Measurements from ENCODE around the gene BRAT1. TPM values are rescaled to one million over a fixed set of nuclear protein-coding genes. Genes with fewer than 3 reads are reported as not detected.

BRAT1 gene
- total RNA-seq, 2 experiments from 2014 or later: 24.1 to 24.5 TPM

GRCh38 chr7:2500701-2501100 lies 54.6 kb downstream of the BRAT1 start:
- ATAC-seq (ENCODE audit: poor library complexity) (no peak), DNase-seq (no peak)
- Mint-ChIP-seq H3K4me3 (no peak overlapping the region), H3K36me3 (ENCODE audit: low read depth) (no peaks in the 10 kb centered on the region), H3K27me3 (peaks cover 5% of the 10 kb centered on the region), H3K4me1 (ENCODE audit: low read depth) (no peaks in the 10 kb centered on the region), H3K27ac (no peak overlapping the region), H3K9me3 (no peaks in the 10 kb centered on the region)
- no peaks in the 10 kb centered on the region for H3K36me3 ChIP-seq (ENCODE audit: insufficient read depth, low read length)
- TF ChIP-seq, protein P1, sequence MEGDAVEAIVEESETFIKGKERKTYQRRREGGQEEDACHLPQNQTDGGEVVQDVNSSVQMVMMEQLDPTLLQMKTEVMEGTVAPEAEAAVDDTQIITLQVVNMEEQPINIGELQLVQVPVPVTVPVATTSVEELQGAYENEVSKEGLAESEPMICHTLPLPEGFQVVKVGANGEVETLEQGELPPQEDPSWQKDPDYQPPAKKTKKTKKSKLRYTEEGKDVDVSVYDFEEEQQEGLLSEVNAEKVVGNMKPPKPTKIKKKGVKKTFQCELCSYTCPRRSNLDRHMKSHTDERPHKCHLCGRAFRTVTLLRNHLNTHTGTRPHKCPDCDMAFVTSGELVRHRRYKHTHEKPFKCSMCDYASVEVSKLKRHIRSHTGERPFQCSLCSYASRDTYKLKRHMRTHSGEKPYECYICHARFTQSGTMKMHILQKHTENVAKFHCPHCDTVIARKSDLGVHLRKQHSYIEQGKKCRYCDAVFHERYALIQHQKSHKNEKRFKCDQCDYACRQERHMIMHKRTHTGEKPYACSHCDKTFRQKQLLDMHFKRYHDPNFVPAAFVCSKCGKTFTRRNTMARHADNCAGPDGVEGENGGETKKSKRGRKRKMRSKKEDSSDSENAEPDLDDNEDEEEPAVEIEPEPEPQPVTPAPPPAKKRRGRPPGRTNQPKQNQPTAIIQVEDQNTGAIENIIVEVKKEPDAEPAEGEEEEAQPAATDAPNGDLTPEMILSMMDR (IDR thresholded peaks at IDR 0.05): no peak
- H3K4me1 ChIP-seq (ENCODE audit: insufficient read depth, low read length): peaks cover 20% of the 10 kb centered on the region
- ChIA-PET POLR2A (no interaction called here), CTCF (no interaction called here)
- H3K27ac ChIP-seq (ENCODE audit: low read depth in 1 of 2, low read length in 2 of 2): no peak overlapping the region
- intact Hi-C loops (cut with DNase I, micrococcal nuclease): no loop called here
- no peak overlapping the region for H3K4me3 ChIP-seq (ENCODE audit: low read length)
- peaks cover 0 to 16% of the 10 kb centered on the region in 2 experiments for H3K9me3 ChIP-seq (ENCODE audit: control insufficient read depth in 1 of 2, insufficient read depth in 1 of 2, low read length in 2 of 2)
- peaks cover 5 to 14% of the 10 kb centered on the region in 2 experiments for H3K27me3 ChIP-seq (ENCODE audit: control insufficient read depth in 1 of 2, insufficient read depth in 2 of 2, low read length in 2 of 2)

- no peaks in the 10 kb centered on the region for H3K4me1 Mint-ChIP-seq (ENCODE audit: low read depth)
- no peaks in the 10 kb centered on the region for H3K9me3 Mint-ChIP-seq
- Histone ChIP-seq H3K9me3 (ENCODE audit: control insufficient read depth in 1 of 2, insufficient read depth in 1 of 2, low read length in 2 of 2) (peaks cover 0 to 16% of the 10 kb centered on the region in 2 experiments), H3K4me3 (ENCODE audit: low read length) (no peak overlapping the region), H3K36me3 (ENCODE audit: insufficient read depth, low read length) (no peaks in the 10 kb centered on the region), H3K27ac (ENCODE audit: low read depth in 1 of 2, low read length in 2 of 2) (no peak overlapping the region), H3K27me3 (ENCODE audit: control insufficient read depth in 1 of 2, insufficient read depth in 2 of 2, low read length in 2 of 2) (peaks cover 5 to 14% of the 10 kb centered on the region in 2 experiments), H3K4me1 (ENCODE audit: insufficient read depth, low read length) (peaks cover 20% of the 10 kb centered on the region)
- TF ChIP-seq, protein P1 (IDR thresholded peaks at IDR 0.05): no peak
- intact Hi-C loops (cut with DNase I, micrococcal nuclease): no loop called here
- no peaks in the 10 kb centered on the region for H3K36me3 Mint-ChIP-seq (ENCODE audit: low read depth)
- ATAC-seq (ENCODE audit: poor library complexity): no peak
- H3K27ac Mint-ChIP-seq: no peak overlapping the region
- H3K27me3 Mint-ChIP-seq: peaks cover 5% of the 10 kb centered on the region
- POLR2A ChIA-PET: interaction anchor here (1.3 to 1.9 kb wide), 2 partner anchors 9 to 11 kb away, joined by 5 to 7 read pairs; no protein-coding TSS in a partner anchor
- no peak overlapping the region for H3K4me3 Mint-ChIP-seq
- CTCF ChIA-PET: interaction anchor here (0.7 kb wide), 1 partner anchor 31 kb away, joined by 3 read pairs; no protein-coding TSS in a partner anchor
- DNase-seq: no peak
Observed at GRCh38 chr7:2499719-2500430, 55.4 kb downstream of the BRAT1 start.

DNA sequence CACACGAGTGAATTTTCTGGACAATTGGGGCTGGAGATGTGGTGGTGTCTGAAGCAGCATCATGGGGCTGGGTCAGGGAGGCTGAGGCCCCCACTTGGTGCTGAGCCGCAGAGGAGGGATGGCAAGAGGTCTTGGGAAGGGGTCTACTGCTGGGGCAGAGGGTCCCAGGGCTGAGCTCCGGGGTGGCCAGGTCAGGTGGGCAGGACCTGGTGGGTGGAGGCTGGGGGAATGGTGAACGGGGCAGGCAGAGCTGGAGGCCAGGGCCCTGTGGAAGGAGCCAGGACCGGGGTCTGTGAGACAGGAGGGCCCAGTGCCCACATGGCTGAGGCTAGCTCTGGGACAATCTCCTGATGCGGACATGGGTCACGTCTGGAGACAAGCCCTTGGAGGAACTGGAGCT lies 56.1 kb downstream of the BRAT1 start:
- Histone ChIP-seq H3K9me3 (ENCODE audit: control insufficient read depth in 1 of 2, insufficient read depth in 1 of 2, low read length in 2 of 2) (peaks cover 0 to 16% of the 10 kb centered on the region in 2 experiments), H3K4me1 (ENCODE audit: insufficient read depth, low read length) (peaks cover 20% of the 10 kb centered on the region), H3K4me3 (ENCODE audit: low read length) (no peak overlapping the region), H3K36me3 (ENCODE audit: insufficient read depth, low read length) (no peaks in the 10 kb centered on the region), H3K27ac (ENCODE audit: low read depth in 1 of 2, low read length in 2 of 2) (no peak overlapping the region), H3K27me3 (ENCODE audit: control insufficient read depth in 1 of 2, insufficient read depth in 2 of 2, low read length in 2 of 2) (peaks cover 5 to 14% of the 10 kb centered on the region in 2 experiments)
- Mint-ChIP-seq H3K4me1 (ENCODE audit: low read depth) (no peaks in the 10 kb centered on the region), H3K27ac (no peak overlapping the region), H3K4me3 (no peak overlapping the region), H3K9me3 (no peaks in the 10 kb centered on the region), H3K36me3 (ENCODE audit: low read depth) (no peaks in the 10 kb centered on the region), H3K27me3 (peaks cover 5% of the 10 kb centered on the region)
- DNase-seq (no peak), ATAC-seq (ENCODE audit: poor library complexity) (no peak)
- TF ChIP-seq, protein P1 (IDR thresholded peaks at IDR 0.05): no peak
- CTCF ChIA-PET: interaction anchor here (0.7 kb wide), 1 partner anchor 31 kb away, joined by 3 read pairs; no protein-coding TSS in a partner anchor
- intact Hi-C loops (cut with DNase I, micrococcal nuclease): no loop called here
- POLR2A ChIA-PET: interaction anchor here (1.3 to 1.9 kb wide), 2 partner anchors 9 to 11 kb away, joined by 5 to 7 read pairs; no protein-coding TSS in a partner anchor

Measured in CD4-positive, alpha-beta T cell (primary cell).